Epithelial cell of esophagus (primary cell): ENCODE results near the gene NISCH.

ENCODE experiments used
- DNase-seq: peaks from one replicate; pipeline ENCODE4 v3.0.0; 2010; ENCODE audit warnings: low read depth
- H3K4me3 ChIP-seq: 2 replicates; pipeline ENCODE4 v1.5.1; 2011; ENCODE audit warnings: mild to moderate bottlenecking, low read length, control low read depth
- TF ChIP-seq, protein P1 (sequence below): IDR thresholded peaks from 2 replicates; pipeline ENCODE4 v1.5.1; 2011; ENCODE audit warnings: low read depth, mild to moderate bottlenecking, low read length, control low read depth, inconsistent platforms; ENCODE audit not compliant: insufficient read depth; ENCODE audit errors: missing control alignments

NISCH gene

GRCh38 chr3:52468336-52468735, 12.9 kb downstream of the NISCH start:
- TF ChIP-seq, protein P1, sequence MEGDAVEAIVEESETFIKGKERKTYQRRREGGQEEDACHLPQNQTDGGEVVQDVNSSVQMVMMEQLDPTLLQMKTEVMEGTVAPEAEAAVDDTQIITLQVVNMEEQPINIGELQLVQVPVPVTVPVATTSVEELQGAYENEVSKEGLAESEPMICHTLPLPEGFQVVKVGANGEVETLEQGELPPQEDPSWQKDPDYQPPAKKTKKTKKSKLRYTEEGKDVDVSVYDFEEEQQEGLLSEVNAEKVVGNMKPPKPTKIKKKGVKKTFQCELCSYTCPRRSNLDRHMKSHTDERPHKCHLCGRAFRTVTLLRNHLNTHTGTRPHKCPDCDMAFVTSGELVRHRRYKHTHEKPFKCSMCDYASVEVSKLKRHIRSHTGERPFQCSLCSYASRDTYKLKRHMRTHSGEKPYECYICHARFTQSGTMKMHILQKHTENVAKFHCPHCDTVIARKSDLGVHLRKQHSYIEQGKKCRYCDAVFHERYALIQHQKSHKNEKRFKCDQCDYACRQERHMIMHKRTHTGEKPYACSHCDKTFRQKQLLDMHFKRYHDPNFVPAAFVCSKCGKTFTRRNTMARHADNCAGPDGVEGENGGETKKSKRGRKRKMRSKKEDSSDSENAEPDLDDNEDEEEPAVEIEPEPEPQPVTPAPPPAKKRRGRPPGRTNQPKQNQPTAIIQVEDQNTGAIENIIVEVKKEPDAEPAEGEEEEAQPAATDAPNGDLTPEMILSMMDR: no peak
- H3K4me3 ChIP-seq: no peak overlapping the region
- DNase-seq: no peak

GRCh38 chr3:52469001-52469400, 13.6 kb downstream of the NISCH start:
- TF ChIP-seq, protein P1: no peak
- no peak for DNase-seq
- no peak overlapping the region for H3K4me3 ChIP-seq

DNA sequence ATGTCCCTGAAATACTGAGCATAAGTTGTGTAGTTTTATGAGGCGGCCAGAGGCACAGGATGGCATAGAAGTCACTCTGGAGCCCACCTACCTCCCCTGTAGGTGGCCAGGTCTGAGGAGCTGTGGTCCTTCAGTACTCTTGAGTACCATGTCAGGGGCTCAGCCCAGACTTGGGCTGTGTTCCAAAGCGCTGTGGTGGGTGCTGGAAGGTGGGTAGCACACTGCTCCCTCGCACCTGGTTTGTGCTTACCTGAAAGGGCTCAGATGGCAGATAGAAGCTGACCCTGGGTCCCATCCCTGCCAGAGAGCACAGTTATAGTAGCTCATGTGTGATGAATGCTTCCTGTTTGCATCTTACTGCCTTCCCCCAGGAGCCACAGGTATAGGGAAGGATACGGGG, 15.5 kb downstream of the NISCH start:
- no peak overlapping the region for H3K4me3 ChIP-seq
- DNase-seq: no peak
- TF ChIP-seq, protein P1: no peak

DNA sequence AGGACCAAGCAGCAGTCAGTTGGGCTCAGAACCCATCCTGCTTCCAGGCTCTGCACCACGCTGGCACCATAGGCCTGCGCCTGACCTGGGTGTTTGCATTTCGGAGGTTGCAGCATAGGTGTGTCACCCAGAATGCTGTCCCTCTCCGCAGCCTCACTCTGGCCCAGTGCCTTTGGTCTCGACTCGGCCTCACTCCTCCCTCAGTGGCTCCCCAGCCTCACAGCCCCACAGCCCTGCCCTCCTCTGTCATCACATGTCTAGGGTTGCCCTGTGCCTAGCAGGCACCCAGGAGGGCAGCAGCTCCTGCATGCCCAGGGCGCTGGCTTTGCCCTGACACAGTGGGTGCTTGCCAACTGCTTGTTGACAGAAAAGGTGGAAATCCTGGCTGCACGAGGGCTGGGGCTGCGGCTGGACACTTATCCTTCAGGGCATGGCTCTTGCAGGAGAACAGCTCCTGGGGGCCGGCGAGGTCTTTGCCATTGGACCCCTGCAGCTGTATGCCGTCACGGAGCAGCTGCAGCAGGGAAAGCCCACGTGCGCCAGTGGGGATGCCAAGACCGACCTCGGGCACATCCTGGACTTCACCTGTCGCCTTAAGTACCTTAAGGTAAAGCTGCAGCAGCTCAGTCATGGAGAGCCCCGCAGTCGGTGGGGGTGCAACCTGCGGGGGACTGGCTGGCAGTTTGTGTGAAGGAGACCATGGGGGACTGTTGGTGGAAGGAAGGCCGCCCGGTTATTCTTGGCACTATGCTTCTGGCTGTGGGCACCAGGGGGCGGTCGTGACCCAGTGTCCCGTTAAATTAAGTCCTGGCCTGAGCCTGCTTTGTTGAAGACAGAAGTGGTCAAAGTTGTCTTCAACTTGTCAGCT, 16.2 kb downstream of the NISCH start:
- DNase-seq: peak; percentile 61

GRCh38 chr3:52472239-52473000, 17.0 kb downstream of the NISCH start:
- H3K4me3 ChIP-seq: no peak overlapping the region
- DNase-seq: no peak
- TF ChIP-seq, protein P1: no peak

More for the DNA sequence above, 16.2 kb downstream of the NISCH start:
- TF ChIP-seq, protein P1: peak; percentile 66
- no peak overlapping the region for H3K4me3 ChIP-seq

DNA sequence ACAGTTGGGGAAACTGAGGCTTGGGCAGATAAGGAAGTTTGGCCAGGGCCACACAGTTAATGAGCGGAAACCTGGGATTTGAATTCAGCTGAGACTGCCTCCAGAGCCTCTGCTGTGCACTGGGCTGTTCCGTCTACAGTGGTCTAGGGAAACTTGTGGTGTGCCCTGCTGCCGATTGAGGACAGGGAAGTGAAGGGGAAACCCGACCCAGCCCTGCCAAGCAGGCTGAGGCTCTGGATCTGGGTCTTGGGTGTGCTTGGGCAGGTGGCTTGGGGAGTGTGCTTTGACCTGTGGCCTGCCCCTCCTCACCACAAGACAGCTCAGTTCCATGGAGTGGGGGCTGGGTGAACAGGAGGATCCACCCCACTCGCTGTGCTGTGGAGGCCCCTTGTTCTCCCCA, 17.6 kb downstream of the NISCH start:
- no peak overlapping the region for H3K4me3 ChIP-seq
- TF ChIP-seq, protein P1: no peak
- no peak for DNase-seq
